ENCODE data around the gene RIF1. TPM values are rescaled to one million over a fixed set of nuclear protein-coding genes. Genes with fewer than 3 reads are reported as not detected.
"Not testable (repeated sequence)": the region's sequence is repeated elsewhere in the genome, so short reads cannot be mapped to it uniquely, and the experiment has no call there.

RIF1 gene
- polyA plus RNA-seq, 1 of the 3 experiments (the other 2 are of a cell fraction), result 2.4 TPM

GRCh38 chr2:151421681-151422080 is 12.0 kb downstream of the RIF1 start:
- Histone ChIP-seq H3K36me3 (replicated peaks in 1 of 2; ENCODE audit: control insufficient read depth in 1 of 2, insufficient read depth in 2 of 2, low read length in 1 of 2) (peaks cover 55 to 78% of the 10 kb centered on the region in 2 experiments), H3K79me2 (ENCODE audit: insufficient read depth) (peaks cover 79% of the 10 kb centered on the region)
- POLR2A ChIA-PET, result interaction anchor here (1.3 kb wide), 1 partner anchor 10 kb away, joined by 4 read pairs; no protein-coding TSS in a partner anchor
- not testable (repeated sequence) for H3K27me3 ChIP-seq (ENCODE audit: insufficient read depth); H3K9me2 ChIP-seq; H3K9me3 ChIP-seq; H3K9ac ChIP-seq; H3K4me1 ChIP-seq (ENCODE audit: control insufficient read depth in 1 of 2, insufficient read depth in 2 of 2, low read depth in 1 of 2, low read length in 1 of 2); H2AFZ ChIP-seq (ENCODE audit: low read depth); H4K20me1 ChIP-seq (ENCODE audit: insufficient read depth); H3K27ac ChIP-seq (ENCODE audit: low read depth in 2 of 2, low read length in 1 of 2); H3F3A ChIP-seq (replicated peaks; ENCODE audit: insufficient read depth); H3K4me2 ChIP-seq; DNase-seq; H3K4me3 ChIP-seq (ENCODE audit: low read depth in 2 of 2, low read length in 1 of 2)
- CTCF ChIA-PET, result interaction anchor here (1.1 to 1.9 kb wide), 2 partner anchors 15 to 16 kb away, joined by 3 to 7 read pairs; no protein-coding TSS in a partner anchor
- WGBS (ENCODE audit: low lambda C conversion rate), result 95% methylated on average over 12 of the region's 12 CpGs

- CTCF ChIA-PET, result interaction anchor here (0.8 to 1.9 kb wide), 2 partner anchors 13 to 14 kb away, joined by 3 to 7 read pairs; partner anchors contain the start of gene RIF1
- 91% methylated on average over 3 of the region's 3 CpGs for WGBS (ENCODE audit: low lambda C conversion rate)
- peaks cover 42 to 72% of the 10 kb centered on the region in 2 experiments for H3K36me3 ChIP-seq (replicated peaks in 1 of 2; ENCODE audit: control insufficient read depth in 1 of 2, insufficient read depth in 2 of 2, low read length in 1 of 2)
- no peak overlapping the region for H3K9ac ChIP-seq
- TF ChIP-seq FOXM1 (IDR thresholded peaks at IDR 0.05; ENCODE audit: low read depth) (no peak), SIN3A (IDR thresholded peaks at IDR 0.05; ENCODE audit: borderline replicate concordance, low read depth, low read length) (no peak), RCOR1 (IDR thresholded peaks at IDR 0.05; ENCODE audit: low read length) (no peak), POLR2AphosphoS5 (IDR thresholded peaks at IDR 0.05; ENCODE audit: low read depth, low read length) (no peak), RAD21 (IDR thresholded peaks at IDR 0.05; ENCODE audit: low read length) (no peak)
- TF ChIP-seq, protein P1, sequence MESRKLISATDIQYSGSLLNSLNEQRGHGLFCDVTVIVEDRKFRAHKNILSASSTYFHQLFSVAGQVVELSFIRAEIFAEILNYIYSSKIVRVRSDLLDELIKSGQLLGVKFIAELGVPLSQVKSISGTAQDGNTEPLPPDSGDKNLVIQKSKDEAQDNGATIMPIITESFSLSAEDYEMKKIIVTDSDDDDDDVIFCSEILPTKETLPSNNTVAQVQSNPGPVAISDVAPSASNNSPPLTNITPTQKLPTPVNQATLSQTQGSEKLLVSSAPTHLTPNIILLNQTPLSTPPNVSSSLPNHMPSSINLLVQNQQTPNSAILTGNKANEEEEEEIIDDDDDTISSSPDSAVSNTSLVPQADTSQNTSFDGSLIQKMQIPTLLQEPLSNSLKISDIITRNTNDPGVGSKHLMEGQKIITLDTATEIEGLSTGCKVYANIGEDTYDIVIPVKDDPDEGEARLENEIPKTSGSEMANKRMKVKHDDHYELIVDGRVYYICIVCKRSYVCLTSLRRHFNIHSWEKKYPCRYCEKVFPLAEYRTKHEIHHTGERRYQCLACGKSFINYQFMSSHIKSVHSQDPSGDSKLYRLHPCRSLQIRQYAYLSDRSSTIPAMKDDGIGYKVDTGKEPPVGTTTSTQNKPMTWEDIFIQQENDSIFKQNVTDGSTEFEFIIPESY (IDR thresholded peaks at IDR 0.05; ENCODE audit: borderline replicate concordance, low read depth), result no peak
- DNase-seq, result no peak
- H3F3A ChIP-seq (replicated peaks; ENCODE audit: insufficient read depth), result peaks cover 9% of the 10 kb centered on the region
- no peaks in the 10 kb centered on the region for H3K27me3 ChIP-seq (ENCODE audit: insufficient read depth)
- no peak overlapping the region for H3K4me2 ChIP-seq
- POLR2A ChIA-PET, result no interaction called here
- H3K4me1 ChIP-seq (ENCODE audit: control insufficient read depth in 1 of 2, insufficient read depth in 2 of 2, low read depth in 1 of 2, low read length in 1 of 2), result no peaks in the 10 kb centered on the region
- no peaks in the 10 kb centered on the region for H3K9me3 ChIP-seq
- H4K20me1 ChIP-seq (ENCODE audit: insufficient read depth), result no peaks in the 10 kb centered on the region
- no peak overlapping the region for H3K27ac ChIP-seq (ENCODE audit: low read depth in 2 of 2, low read length in 1 of 2)
- H3K9me2 ChIP-seq, result no peaks in the 10 kb centered on the region
- H3K79me2 ChIP-seq (ENCODE audit: insufficient read depth), result peaks cover 85% of the 10 kb centered on the region
- H2AFZ ChIP-seq (ENCODE audit: low read depth), result no peak overlapping the region
- no peak overlapping the region for H3K4me3 ChIP-seq (ENCODE audit: low read depth in 2 of 2, low read length in 1 of 2)
Measured at GRCh38 chr2:151422917-151423439, 13.3 kb downstream of the RIF1 start.

GRCh38 chr2:151423760-151424159 is 14.1 kb downstream of the RIF1 start:
- no peak overlapping the region for H2AFZ ChIP-seq (ENCODE audit: low read depth)
- peaks cover 41 to 71% of the 10 kb centered on the region in 2 experiments for H3K36me3 ChIP-seq (replicated peaks in 1 of 2; ENCODE audit: control insufficient read depth in 1 of 2, insufficient read depth in 2 of 2, low read length in 1 of 2)
- no peak overlapping the region for H3K4me2 ChIP-seq
- H3K9me2 ChIP-seq, result no peaks in the 10 kb centered on the region
- H3K4me3 ChIP-seq (ENCODE audit: low read depth in 2 of 2, low read length in 1 of 2), result no peak overlapping the region
- no peaks in the 10 kb centered on the region for H4K20me1 ChIP-seq (ENCODE audit: insufficient read depth)
- CTCF ChIA-PET, result interaction anchor here (0.8 kb wide), 1 partner anchor 14 kb away, joined by 3 read pairs; the partner anchor contains the start of gene RIF1
- no peaks in the 10 kb centered on the region for H3K4me1 ChIP-seq (ENCODE audit: control insufficient read depth in 1 of 2, insufficient read depth in 2 of 2, low read depth in 1 of 2, low read length in 1 of 2)
- no peak overlapping the region for H3K9ac ChIP-seq
- POLR2A ChIA-PET, result no interaction called here
- DNase-seq, result no peak
- peaks cover 89% of the 10 kb centered on the region for H3K79me2 ChIP-seq (ENCODE audit: insufficient read depth)
- H3F3A ChIP-seq (replicated peaks; ENCODE audit: insufficient read depth), result peaks cover 9% of the 10 kb centered on the region
- H3K9me3 ChIP-seq, result no peaks in the 10 kb centered on the region
- no peak overlapping the region for H3K27ac ChIP-seq (ENCODE audit: low read depth in 2 of 2, low read length in 1 of 2)
- WGBS (ENCODE audit: low lambda C conversion rate), result 94% methylated on average over 3 of the region's 3 CpGs
- H3K27me3 ChIP-seq (ENCODE audit: insufficient read depth), result no peaks in the 10 kb centered on the region
- TF ChIP-seq, protein P2, sequence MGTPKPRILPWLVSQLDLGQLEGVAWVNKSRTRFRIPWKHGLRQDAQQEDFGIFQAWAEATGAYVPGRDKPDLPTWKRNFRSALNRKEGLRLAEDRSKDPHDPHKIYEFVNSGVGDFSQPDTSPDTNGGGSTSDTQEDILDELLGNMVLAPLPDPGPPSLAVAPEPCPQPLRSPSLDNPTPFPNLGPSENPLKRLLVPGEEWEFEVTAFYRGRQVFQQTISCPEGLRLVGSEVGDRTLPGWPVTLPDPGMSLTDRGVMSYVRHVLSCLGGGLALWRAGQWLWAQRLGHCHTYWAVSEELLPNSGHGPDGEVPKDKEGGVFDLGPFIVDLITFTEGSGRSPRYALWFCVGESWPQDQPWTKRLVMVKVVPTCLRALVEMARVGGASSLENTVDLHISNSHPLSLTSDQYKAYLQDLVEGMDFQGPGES (IDR thresholded peaks at IDR 0.05; ENCODE audit: low read depth, low read length), result no peak
- TF ChIP-seq RXRA (IDR thresholded peaks at IDR 0.05; ENCODE audit: borderline replicate concordance, low read depth), result no peak
- TF ChIP-seq RFX5 (IDR thresholded peaks at IDR 0.05; ENCODE audit: low read length), result no peak
- TF ChIP-seq TEAD4 (IDR thresholded peaks at IDR 0.05; ENCODE audit: borderline replicate concordance, insufficient read depth), result no peak
- TF ChIP-seq, protein P3, sequence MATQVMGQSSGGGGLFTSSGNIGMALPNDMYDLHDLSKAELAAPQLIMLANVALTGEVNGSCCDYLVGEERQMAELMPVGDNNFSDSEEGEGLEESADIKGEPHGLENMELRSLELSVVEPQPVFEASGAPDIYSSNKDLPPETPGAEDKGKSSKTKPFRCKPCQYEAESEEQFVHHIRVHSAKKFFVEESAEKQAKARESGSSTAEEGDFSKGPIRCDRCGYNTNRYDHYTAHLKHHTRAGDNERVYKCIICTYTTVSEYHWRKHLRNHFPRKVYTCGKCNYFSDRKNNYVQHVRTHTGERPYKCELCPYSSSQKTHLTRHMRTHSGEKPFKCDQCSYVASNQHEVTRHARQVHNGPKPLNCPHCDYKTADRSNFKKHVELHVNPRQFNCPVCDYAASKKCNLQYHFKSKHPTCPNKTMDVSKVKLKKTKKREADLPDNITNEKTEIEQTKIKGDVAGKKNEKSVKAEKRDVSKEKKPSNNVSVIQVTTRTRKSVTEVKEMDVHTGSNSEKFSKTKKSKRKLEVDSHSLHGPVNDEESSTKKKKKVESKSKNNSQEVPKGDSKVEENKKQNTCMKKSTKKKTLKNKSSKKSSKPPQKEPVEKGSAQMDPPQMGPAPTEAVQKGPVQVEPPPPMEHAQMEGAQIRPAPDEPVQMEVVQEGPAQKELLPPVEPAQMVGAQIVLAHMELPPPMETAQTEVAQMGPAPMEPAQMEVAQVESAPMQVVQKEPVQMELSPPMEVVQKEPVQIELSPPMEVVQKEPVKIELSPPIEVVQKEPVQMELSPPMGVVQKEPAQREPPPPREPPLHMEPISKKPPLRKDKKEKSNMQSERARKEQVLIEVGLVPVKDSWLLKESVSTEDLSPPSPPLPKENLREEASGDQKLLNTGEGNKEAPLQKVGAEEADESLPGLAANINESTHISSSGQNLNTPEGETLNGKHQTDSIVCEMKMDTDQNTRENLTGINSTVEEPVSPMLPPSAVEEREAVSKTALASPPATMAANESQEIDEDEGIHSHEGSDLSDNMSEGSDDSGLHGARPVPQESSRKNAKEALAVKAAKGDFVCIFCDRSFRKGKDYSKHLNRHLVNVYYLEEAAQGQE (IDR thresholded peaks at IDR 0.05; ENCODE audit: low read depth, low read length), result no peak
- no peak for TF ChIP-seq EP300 (IDR thresholded peaks at IDR 0.05; ENCODE audit: borderline replicate concordance in 1 of 2, low read depth in 1 of 2, low read length in 1 of 2)
- TF ChIP-seq CHD2 (IDR thresholded peaks at IDR 0.05; ENCODE audit: low read length, partially characterized antibody), result no peak
